SJCRH30 (cell line): Measurements from ENCODE around the gene DEF6. TPM values are rescaled to one million over a fixed set of nuclear protein-coding genes. Genes with fewer than 3 reads are reported as not detected.
A peak's percentile ranks its signal among the peaks of the same experiment; 100 is the strongest.

ENCODE experiments used
- DNase-seq, 2 experiments: peaks; one replicate each; pipeline ENCODE4 v3.0.0-alpha.2; 2015 to 2020
- H3K27ac ChIP-seq: fragments of 250-450 bp; sonication (Bioruptor Pico); 2 replicates; pipeline ENCODE4 v1.5.1; 2020; ENCODE audit warnings: mild to moderate bottlenecking, moderate library complexity
- H3K27me3 ChIP-seq: fragments of 250-450 bp; sonication (Bioruptor Pico); 2 replicates; pipeline ENCODE4 v1.5.1; 2020; ENCODE audit warnings: mild to moderate bottlenecking, moderate library complexity
- H3K36me3 ChIP-seq: fragments of 250-450 bp; sonication (Bioruptor Pico); 2 replicates; pipeline ENCODE4 v1.5.1; 2020; ENCODE audit warnings: mild to moderate bottlenecking, moderate library complexity
- H3K4me1 ChIP-seq: fragments of 250-450 bp; sonication (Bioruptor Pico); 2 replicates; pipeline ENCODE4 v1.5.1; 2020; ENCODE audit warnings: mild to moderate bottlenecking, moderate library complexity
- H3K4me3 ChIP-seq: fragments of 250-450 bp; sonication (Bioruptor Pico); 2 replicates; pipeline ENCODE4 v1.5.1; 2020; ENCODE audit warnings: mild to moderate bottlenecking, moderate library complexity
- H3K9me3 ChIP-seq: fragments of 250-450 bp; sonication (Bioruptor Pico); replicated peaks from 2 replicates; pipeline ENCODE4 v1.5.1; 2020; ENCODE audit warnings: mild to moderate bottlenecking, moderate library complexity
- total RNA-seq: library from RNA; depleted of rRNA; stranded (reverse); fragments of >200 nt; shearing (Covaris generic); gene quantifications from 2 replicates; pipeline ENCODE4 v1.2.3, GENCODE V29; 2014; rRNA removed

Gene DEF6
- total RNA-seq, 1 experiment from 2014 or later = 0.20 TPM

- no peak for DNase-seq
- Histone ChIP-seq H3K4me3 (no peak overlapping the region), H3K27ac (no peak overlapping the region), H3K36me3 (peaks cover 3% of the 10 kb centered on the region; the same call in 1 of the 2 replicates), H3K4me1 (peaks cover 8% of the 10 kb centered on the region), H3K27me3 (no peaks in the 10 kb centered on the region), H3K9me3 (no peaks in the 10 kb centered on the region)
Measured at GRCh38 chr6:35360349-35361138, 62.9 kb downstream of the DEF6 start.

DNA sequence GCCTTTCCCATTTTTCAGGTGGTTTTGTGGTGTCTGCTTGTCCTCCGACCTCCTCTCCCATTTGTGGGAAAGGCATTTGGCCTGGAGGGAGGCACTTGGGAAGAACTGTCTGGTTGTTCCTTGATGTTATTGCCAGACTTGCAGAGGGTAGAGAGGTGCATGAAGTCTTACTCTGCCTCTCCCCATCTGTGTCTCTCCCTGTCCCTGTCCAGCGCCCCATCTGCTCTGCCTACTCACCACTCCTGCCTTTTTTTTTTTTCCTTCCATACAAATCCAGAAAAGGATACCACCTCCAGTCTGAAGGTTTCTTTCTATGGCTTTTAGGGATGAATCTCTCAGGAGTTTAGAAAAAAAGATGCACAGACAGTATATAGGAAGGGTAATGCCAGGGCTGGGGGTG is 64.6 kb downstream of the DEF6 start:
- no peak for DNase-seq
- H3K36me3 ChIP-seq = no peaks in the 10 kb centered on the region
- no peak overlapping the region for H3K4me3 ChIP-seq
- H3K9me3 ChIP-seq = no peaks in the 10 kb centered on the region
- peaks cover 8% of the 10 kb centered on the region for H3K4me1 ChIP-seq
- H3K27ac ChIP-seq = no peak overlapping the region
- no peaks in the 10 kb centered on the region for H3K27me3 ChIP-seq

DNA sequence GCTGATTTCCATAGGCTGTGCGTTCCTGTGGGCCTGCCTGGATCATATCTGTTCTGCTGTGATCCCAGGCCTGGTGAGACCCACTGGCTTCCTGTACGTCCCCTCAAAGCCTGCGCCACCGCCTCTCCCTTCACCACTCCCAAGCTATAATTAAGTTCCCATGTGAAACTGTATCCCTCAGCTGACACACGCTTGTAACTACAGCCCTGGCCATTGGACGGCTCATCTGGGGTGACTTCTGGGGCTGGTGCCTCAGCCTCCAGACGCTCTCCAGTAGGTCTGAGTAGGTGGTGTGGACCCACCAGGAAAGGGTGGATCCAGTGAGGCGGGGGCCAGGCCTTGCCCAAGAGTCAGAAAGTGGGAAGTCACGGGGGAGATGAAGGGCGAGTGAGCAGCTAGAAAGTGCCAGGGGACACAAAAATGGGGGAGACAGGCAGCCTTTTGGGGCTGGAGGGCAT is 65.7 kb downstream of the DEF6 start:
- H3K9me3 ChIP-seq = no peaks in the 10 kb centered on the region
- peaks cover 8% of the 10 kb centered on the region for H3K4me1 ChIP-seq

GRCh38 chr6:35365594-35366203 is 68.1 kb downstream of the DEF6 start:
- H3K27me3 ChIP-seq = no peaks in the 10 kb centered on the region
- H3K36me3 ChIP-seq = peaks cover 8% of the 10 kb centered on the region; the same call in 1 of the 2 replicates
- H3K4me3 ChIP-seq = no peak overlapping the region
- peaks cover 16% of the 10 kb centered on the region for H3K4me1 ChIP-seq
- H3K9me3 ChIP-seq = no peaks in the 10 kb centered on the region
- DNase-seq = no peak
- H3K27ac ChIP-seq = no peak overlapping the region

More for the DNA sequence above, 65.7 kb downstream of the DEF6 start:
- DNase-seq = peak; percentile 76 to 84
- Histone ChIP-seq H3K4me3 (no peak overlapping the region), H3K27ac (peak overlapping the region; percentile 51), H3K27me3 (no peaks in the 10 kb centered on the region), H3K36me3 (0 out of 2 replicates have a peak, but pooled peaks cover 3% of the 10 kb centered on the region)

- Histone ChIP-seq H3K4me3 (no peak overlapping the region), H3K9me3 (no peaks in the 10 kb centered on the region), H3K27me3 (no peaks in the 10 kb centered on the region), H3K4me1 (peaks cover 16% of the 10 kb centered on the region), H3K27ac (no peak overlapping the region), H3K36me3 (peaks cover 8% of the 10 kb centered on the region; the same call in 1 of the 2 replicates)
- DNase-seq = no peak
Measured at GRCh38 chr6:35366204-35366596, 68.6 kb downstream of the DEF6 start.

- no peaks in the 10 kb centered on the region for H3K27me3 ChIP-seq
- H3K4me3 ChIP-seq = no peak overlapping the region
- H3K9me3 ChIP-seq = no peaks in the 10 kb centered on the region
- no peak for DNase-seq
- H3K4me1 ChIP-seq = peaks cover 16% of the 10 kb centered on the region
- H3K27ac ChIP-seq = no peak overlapping the region
- H3K36me3 ChIP-seq = peaks cover 8% of the 10 kb centered on the region; the same call in 1 of the 2 replicates
Measured at GRCh38 chr6:35367646-35368037, 70.0 kb downstream of the DEF6 start.

DNA sequence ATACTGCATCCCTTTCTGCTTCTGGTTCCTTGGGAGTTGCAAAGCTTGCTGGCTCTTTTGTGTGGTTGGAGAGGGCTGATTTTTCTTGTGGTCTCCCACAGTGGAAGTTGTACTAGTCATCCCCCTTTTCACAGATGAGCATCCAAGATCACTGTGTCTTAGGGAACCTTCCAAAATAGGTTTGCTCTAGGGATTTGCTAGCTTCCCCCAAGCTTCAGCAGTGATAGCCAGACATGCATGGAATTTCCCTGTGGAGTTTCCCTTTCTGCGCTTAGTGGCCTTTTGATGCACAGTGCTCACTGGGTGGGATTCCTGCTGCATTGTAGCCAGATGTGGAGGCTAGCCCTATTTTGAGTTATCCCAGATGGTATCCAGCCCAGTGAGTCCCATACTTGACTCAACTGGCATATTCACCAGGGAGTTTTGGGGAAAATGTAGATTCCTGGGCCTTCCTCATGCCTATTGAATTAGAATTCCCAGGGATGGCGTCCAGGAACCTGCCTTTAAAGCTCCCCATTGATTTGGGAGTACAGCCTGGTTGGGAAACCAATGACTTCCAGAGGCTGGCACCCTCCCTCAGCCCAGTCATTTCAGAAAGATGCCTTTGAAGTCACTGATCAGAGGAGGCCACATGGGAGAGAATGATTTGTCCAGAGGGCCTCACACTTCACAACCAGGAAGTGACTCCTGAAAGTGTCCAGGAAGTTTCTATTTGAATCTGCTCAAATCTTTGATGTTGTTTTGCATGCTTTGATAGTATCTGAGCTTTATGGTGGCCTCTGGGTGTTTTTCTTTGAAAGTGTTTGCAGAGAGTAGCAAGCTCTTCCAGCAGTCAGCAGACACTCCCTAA is 70.6 kb downstream of the DEF6 start:
- Histone ChIP-seq H3K27me3 (no peaks in the 10 kb centered on the region), H3K4me3 (no peak overlapping the region), H3K4me1 (peaks cover 11% of the 10 kb centered on the region), H3K27ac (no peak overlapping the region), H3K9me3 (no peaks in the 10 kb centered on the region), H3K36me3 (peaks cover 8% of the 10 kb centered on the region; the same call in 1 of the 2 replicates)
- no peak for DNase-seq

DNA sequence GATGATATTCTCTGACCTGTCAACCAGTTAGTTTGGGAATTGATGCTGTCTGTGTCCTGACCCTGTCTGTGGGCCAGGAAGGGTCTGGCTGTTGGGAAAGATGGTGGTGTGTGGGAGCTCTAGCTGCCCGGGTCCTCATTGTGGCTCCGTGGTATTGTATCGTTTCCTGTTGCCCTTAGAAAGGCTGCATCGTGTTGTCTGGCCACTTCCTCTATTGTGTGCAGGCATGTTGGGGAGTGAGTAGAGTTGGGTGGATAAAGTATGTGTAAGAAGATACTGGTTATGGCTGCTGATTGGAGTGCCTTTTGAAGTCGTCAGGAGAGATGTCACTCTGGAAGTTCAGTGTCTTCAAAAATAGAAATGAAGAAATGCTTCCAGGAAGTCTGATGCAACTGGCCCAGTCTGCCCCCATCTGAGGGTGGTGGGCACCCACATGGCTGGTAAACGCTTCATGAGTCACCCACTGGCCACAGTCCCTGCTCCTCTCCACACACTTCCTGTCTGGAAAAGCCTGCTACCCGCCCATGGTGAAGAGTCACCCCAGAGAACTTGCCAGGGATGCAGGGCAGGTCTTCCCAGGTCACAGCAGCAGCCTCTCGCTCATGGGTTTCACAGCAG is 72.6 kb downstream of the DEF6 start:
- Histone ChIP-seq H3K36me3 (peaks cover 8% of the 10 kb centered on the region; the same call in 1 of the 2 replicates), H3K4me1 (peaks cover 8% of the 10 kb centered on the region; the same call in 1 of the 2 replicates), H3K27me3 (no peaks in the 10 kb centered on the region), H3K9me3 (no peaks in the 10 kb centered on the region), H3K27ac (peak overlapping the region; percentile 43), H3K4me3 (no peak overlapping the region)
- DNase-seq = peak; percentile 29 to 45

GRCh38 chr6:35370785-35371493 is 73.3 kb downstream of the DEF6 start:
- no peaks in the 10 kb centered on the region for H3K9me3 ChIP-seq
- H3K4me1 ChIP-seq = peaks cover 8% of the 10 kb centered on the region; the same call in 1 of the 2 replicates
- no peak for DNase-seq
- H3K27me3 ChIP-seq = no peaks in the 10 kb centered on the region
- no peak overlapping the region for H3K4me3 ChIP-seq
- peaks cover 8% of the 10 kb centered on the region; the same call in 1 of the 2 replicates for H3K36me3 ChIP-seq
- H3K27ac ChIP-seq = peak overlapping the region; percentile 43

Other genes with a start within 250 kb of the DEF6 start
- not detected in 2 replicates for gene TCP11, start 156.5 kb upstream of the DEF6 start, total RNA-seq
- gene SCUBE3, start 83.9 kb upstream of the DEF6 start, total RNA-seq = 0.28 and 0.36 TPM in 2 replicates
- gene ZNF76, start 38.1 kb upstream of the DEF6 start, total RNA-seq = 8.2 and 8.3 TPM in 2 replicates
- 9.5 and 10.6 TPM in 2 replicates for gene PPARD, start 44.7 kb downstream of the DEF6 start, total RNA-seq
- 10.5 and 10.9 TPM in 2 replicates for gene FANCE, start 154.5 kb downstream of the DEF6 start, total RNA-seq
- 2,010 and 2,016 TPM in 2 replicates for gene RPL10A, start 170.6 kb downstream of the DEF6 start, total RNA-seq
- 8.4 and 8.8 TPM in 2 replicates for gene TEAD3, start 199.3 kb downstream of the DEF6 start, total RNA-seq
- 0.15 TPM in 1 of 2 replicates, not detected in the other for gene TULP1, start 215.1 kb downstream of the DEF6 start, total RNA-seq